ENCODE data around the gene COL15A1.

- TF ChIP-seq CTCF (IDR thresholded peaks at IDR 0.05) (no peak), EZH2 (IDR thresholded peaks at IDR 0.05; ENCODE audit: borderline replicate concordance, insufficient read depth, low read depth, low read length, poor library complexity, severe bottlenecking) (no peak)
Observed at GRCh38 chr9:99073985-99074901, 130.5 kb downstream of the COL15A1 start.
